ENCODE results near the gene ISM1.

DNA sequence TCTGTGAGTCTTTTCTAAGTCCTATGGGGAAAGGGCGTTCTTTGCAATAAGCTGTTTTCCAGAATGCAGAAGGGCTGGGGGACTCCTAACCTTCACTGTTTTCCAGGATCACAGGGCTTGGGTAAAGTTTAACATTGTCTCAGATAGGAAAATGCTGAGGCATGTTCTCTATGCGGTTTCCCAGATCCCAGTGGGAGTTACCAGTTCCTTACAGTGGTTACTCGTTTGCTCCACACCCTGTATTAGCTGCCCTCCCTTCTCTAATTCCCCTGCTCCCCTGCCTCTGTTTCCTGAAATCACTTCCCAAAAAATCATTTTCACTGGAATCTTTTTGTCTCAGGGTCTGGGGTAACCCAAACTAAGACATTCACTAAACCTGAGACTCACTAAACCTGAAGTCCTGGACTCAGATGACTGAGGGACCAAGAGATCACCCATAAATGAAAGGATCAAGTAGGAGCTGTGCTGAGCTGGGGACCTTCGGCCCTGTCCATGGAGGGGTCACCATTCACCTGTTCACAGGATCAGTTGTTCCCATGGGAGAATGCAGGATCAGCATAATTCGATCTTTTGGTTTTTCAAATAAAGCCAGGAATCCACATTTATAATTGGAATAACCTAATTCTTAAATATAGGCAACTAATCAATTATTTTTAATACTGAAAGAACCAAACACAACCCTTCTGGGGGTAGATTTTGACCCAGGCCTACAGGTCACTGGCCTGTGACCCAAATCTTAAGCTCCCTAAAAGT lies 76.2 kb downstream of the ISM1 start:
- TF ChIP-seq ZNF274 (IDR thresholded peaks at IDR 0.05; ENCODE audit: low read depth, low read length) = no peak
- TF ChIP-seq YY1 (IDR thresholded peaks at IDR 0.05; ENCODE audit: insufficient read depth, insufficient read length) = no peak
